ENCODE results near the gene NKD1.

The NKD1 gene

GRCh38 chr16:50632927-50633800, 85.0 kb downstream of the NKD1 start:
- DNase-seq = no peak

- DNase-seq = no peak
Measured at GRCh38 chr16:50634090-50634489, 85.9 kb downstream of the NKD1 start.

DNA sequence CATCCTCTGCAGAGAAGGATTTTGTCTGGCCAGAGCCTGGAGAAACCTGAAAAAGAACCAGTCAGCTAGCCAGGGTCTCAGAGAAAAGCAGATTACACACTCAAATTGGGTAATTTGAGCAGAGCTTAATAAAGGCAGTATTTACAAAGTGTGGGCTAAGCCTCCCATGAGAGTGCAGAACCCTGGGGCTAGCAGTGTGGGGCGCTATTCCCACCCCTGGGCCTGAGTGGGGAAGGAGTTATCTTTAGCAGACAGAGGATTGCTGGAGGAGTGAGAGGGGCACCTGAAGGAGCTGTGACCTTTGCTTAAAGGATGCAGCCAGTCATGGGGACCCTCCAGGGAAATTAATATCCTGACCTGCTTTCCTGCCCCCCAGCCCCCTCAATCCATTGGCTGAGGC, 86.8 kb downstream of the NKD1 start:
- DNase-seq = no peak

DNA sequence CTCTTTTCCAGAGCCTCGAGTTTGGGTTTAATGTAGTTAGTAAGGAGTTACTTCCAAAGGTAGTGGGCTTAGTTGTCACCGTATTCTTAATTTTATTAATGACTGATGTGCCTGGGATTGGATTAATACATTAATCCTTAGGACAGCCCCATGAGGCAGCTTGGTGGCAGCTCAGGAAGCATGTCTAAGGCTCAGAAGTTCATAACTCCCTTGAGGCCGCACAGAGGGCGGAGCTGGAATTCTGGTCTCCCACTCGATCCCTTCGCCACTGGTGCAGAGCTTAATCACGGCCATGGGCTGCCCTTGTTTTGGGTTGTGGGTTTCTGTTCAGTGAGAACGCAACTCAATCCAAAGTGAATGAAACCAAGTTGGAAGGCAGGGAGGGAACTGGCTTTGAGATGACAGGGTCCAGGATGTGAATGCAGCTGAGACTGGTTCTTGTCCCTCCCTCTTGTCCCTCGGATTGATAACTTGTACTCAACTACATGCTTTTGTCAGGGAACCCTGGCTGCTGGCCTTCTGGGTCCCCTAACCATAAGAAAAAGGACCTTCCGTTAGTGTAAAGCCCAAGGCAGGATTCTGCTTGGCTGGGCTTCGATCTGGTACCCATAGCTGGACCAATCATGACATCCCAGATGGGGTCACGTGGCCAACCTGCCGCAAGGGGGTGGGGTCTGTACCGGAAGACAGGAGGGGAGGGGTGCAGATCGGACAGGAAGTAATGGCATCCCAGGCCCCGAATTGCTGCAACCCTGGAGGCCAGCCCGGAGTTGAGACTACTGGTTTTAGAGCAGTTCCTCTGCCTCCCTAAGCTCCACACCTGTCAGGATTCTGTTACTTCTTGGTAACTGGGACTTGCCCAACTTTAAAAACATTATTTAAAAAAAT, 87.6 kb downstream of the NKD1 start:
- DNase-seq = no peak

GRCh38 chr16:50636753-50637374, 88.7 kb downstream of the NKD1 start:
- no peak for DNase-seq

DNA sequence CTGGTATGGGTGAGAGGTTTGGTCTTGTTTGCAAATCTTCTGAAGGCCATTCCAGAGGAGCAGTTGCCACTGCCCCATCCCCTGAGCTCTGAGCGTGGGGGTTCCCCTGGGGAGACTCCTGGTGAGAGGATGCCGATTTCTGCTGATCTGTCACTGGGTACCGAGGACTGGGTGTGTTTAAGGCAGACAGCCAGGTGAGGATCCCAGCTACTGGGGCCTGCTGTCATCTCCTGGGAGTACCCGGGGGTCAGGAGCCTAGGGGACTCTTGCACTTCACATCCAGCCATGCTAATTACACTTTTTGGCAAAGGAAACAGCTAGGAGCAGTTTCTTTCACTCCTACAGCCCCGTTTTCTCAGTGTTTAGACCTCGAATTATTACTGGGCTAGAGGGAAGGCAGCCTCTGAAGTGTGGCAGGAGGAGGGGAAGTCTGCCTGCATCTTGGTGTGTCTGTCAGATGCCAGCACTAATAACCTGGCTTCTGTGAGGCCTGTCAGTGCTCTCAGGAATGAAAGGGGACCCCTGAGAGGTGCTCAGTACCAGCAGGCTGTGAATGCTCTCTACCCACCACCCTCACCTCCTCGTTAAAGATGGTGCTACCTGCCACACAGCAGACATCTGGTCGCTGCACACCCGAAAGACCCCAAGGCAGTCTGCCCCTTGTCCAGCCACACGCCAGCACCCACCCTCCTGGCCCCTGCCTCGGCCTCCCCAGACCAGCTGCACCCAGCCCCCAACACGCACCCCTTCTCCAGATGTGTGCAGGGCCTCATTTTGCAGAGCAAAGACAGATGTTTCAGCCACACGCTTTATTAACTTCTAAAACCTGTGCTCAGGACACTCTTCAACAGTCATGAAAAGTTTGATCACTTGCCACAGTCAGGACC, 89.8 kb downstream of the NKD1 start:
- DNase-seq = no peak

GRCh38 chr16:50638816-50639670, 90.8 kb downstream of the NKD1 start:
- no peak for DNase-seq

DNA sequence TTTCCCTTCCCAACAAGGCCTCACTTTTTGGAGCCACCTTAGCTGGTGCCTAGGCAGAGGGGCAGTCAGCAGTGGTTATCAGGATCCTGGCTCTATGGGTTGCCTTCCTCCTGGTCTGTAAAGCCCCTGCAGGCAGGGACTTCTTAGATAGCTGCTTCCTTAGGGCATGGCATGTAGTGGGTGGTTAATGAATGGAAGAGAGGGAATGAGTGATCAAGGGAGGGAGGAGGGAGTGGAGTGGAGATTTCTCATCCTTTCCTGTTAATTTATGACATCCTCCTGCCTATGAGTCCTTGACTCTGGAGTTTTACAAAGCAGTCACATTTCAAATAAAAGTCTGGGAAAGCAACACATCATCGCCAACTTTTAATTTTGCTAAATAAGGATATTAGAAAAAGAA, 92.2 kb downstream of the NKD1 start:
- DNase-seq = peak; percentile 20

GRCh38 chr16:50640919-50641817, 93.0 kb downstream of the NKD1 start:
- no peak for DNase-seq

DNA sequence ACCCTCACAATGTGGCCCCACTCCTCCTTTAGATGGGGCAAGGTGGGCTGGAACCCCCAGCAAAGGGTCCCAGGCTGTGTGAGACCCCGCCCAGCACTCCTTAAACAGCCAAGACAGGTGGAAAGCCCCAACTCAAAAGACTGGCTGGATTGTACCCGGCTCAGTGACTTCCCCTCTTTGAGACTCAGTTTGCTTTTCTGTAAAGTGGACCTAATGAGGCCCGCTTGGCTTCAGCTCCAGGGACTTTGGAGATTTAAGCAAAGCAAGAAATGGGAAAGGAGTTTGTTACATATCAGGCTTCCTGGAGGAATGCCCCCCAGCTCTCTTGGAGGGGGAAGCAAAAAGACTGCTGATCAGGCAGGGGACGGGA, 93.6 kb downstream of the NKD1 start:
- no peak for DNase-seq

GRCh38 chr16:50642349-50642748, 94.2 kb downstream of the NKD1 start:
- DNase-seq = no peak

DNA sequence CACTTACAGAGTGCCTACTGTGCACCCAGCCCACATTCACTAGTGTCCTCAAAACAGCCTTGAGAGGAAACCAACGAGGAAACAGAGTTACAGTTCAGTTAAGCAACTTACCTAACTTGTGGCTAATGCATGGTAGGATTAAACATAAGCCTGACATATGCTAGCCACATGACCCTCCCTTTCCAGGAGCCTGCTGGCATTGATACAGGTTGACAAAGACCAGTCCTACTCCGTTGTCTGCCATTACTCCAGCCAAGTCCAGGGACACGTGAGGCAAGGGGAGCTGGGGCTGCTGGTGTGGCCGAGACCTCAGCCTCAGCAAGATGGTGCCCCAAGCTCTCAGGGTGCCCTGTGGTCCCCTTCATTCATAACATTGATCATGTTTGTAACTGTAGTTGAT, 95.0 kb downstream of the NKD1 start:
- DNase-seq = no peak

- DNase-seq = no peak
Measured at GRCh38 chr16:50644245-50644644, 96.0 kb downstream of the NKD1 start.

DNA sequence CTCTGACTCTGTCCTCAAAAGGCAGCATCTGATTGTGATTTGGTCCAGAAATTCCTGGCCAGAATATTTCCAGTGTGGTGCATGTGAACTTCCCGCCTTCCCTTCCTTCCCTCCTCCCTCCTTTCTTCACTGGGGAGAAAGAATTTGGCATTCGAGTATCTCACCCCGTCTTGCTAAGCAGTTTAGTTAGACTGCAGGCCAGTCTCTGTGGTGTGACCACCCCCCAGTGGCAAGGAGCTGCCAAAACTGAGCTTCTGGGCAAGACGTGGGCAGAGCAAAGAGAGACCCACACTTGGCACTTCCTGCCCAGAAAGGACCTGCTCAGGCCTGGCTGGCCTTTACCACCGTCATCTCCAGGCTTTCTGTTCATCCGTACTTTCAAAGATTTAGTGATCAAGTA, 96.5 kb downstream of the NKD1 start:
- peak; percentile 35 for DNase-seq

- no peak for DNase-seq
Measured at GRCh38 chr16:50645563-50646220, 97.5 kb downstream of the NKD1 start.

DNA sequence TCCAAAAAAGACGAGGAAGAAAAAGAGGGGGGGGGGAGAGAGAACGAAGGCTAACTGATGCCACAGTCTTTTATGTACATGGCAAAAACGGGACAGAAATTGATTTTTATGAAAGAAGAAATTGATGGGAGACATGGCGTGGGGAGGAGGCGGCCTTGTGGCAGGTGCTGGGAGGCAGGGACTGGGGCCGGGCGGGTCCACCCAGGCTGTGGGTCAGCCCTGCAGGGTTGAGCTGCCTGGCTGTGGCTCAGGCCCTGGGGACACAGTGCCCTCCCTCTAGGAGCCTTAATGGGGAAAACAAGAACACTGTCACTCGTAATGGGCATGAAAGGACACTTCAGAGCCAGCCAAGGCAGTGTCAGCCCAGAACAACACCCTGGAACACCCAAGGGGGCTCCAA, 98.1 kb downstream of the NKD1 start:
- no peak for DNase-seq

DNA sequence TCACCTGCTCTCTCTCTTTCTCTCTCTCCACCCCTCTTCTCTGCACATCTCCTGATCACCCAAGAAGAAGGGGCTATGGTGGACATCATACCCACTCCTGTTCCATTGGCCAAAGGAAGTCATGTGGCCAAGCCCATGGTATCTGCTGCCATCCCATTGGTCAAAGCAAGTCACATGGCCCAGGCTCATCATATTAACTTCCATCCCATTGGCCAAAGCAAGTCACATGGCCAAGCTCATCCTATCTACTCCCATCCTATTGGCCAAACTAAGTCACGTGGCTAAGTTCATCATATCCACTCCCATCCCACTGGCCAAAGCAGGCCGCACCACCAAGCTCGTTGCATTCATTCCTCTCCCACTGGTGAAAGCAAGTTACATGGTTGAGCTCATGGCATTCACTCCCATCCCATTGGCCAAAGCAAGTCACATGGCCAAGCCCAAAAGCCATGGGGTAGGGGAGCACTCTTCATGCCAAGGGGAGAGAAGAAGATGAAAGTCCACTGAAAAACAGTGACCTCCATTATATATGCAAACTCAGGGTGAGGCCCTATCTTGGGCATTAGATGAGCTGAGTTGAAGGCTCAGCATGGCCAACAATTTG, 103.7 kb downstream of the NKD1 start:
- DNase-seq = no peak

- no peak for DNase-seq
Measured at GRCh38 chr16:50652836-50653425, 104.7 kb downstream of the NKD1 start.

Data from fibroblast of skin of right biceps (primary cell).